RWPE2 (cell line): Measurements from ENCODE around the gene CMPK2.

ENCODE experiments used
- ATAC-seq: fragments of 200-7000 bp; cut with Tn5 transposase; 3 replicates; pipeline ENCODE4 v1.9.1; 2021; ENCODE audit warnings: low read depth
- DNase-seq: peaks from one replicate; pipeline ENCODE4 v3.0.0-alpha.2; 2020; ENCODE audit warnings: low spot score
- H3K27ac ChIP-seq: fragments of 450-650 bp; 2 replicates; pipeline ENCODE4 v1.5.1; 2017; ENCODE audit warnings: mild to moderate bottlenecking; ENCODE audit not compliant: poor library complexity, severe bottlenecking
- H3K27me3 ChIP-seq: fragments of 250-450 bp; sonication (Bioruptor Pico); 2 replicates; pipeline ENCODE4 v1.5.1; 2021; ENCODE audit warnings: mild to moderate bottlenecking, moderate library complexity; ENCODE audit not compliant: insufficient read depth, poor library complexity, severe bottlenecking
- H3K36me3 ChIP-seq: fragments of 250-450 bp; sonication (Bioruptor Pico); 2 replicates; pipeline ENCODE4 v1.5.1; 2020; ENCODE audit warnings: low read depth, mild to moderate bottlenecking, moderate library complexity
- H3K4me1 ChIP-seq: fragments of 250-450 bp; sonication (Bioruptor Pico); 2 replicates; pipeline ENCODE4 v1.5.1; 2021; ENCODE audit warnings: mild to moderate bottlenecking, moderate library complexity; ENCODE audit not compliant: insufficient read depth, poor library complexity, severe bottlenecking
- H3K4me3 ChIP-seq: fragments of 250-450 bp; sonication (Bioruptor Pico); 2 replicates; pipeline ENCODE4 v1.5.1; 2021; ENCODE audit warnings: mild to moderate bottlenecking, moderate library complexity; ENCODE audit not compliant: severe bottlenecking
- H3K9me3 ChIP-seq: fragments of 250-450 bp; sonication (Bioruptor Pico); 2 replicates; pipeline ENCODE4 v1.5.1; 2021; ENCODE audit warnings: mild to moderate bottlenecking, moderate library complexity; ENCODE audit not compliant: severe bottlenecking
- TF ChIP-seq, protein P1 (sequence below): fragments of 450-650 bp; IDR thresholded peaks from one replicate; pipeline ENCODE4 v1.5.1; 2017; ENCODE audit warnings: mild to moderate bottlenecking, moderate library complexity; ENCODE audit not compliant: poor library complexity, severe bottlenecking

CMPK2 gene

GRCh38 chr2:6833300-6833604 is 32.5 kb downstream of the CMPK2 start:
- H3K4me1 ChIP-seq, result no peaks in the 10 kb centered on the region
- H3K27ac ChIP-seq, result no peak overlapping the region
- ATAC-seq (no peak), DNase-seq (no peak)
- H3K4me3 ChIP-seq, result no peak overlapping the region
- H3K36me3 ChIP-seq, result no peaks in the 10 kb centered on the region
- H3K27me3 ChIP-seq, result no peaks in the 10 kb centered on the region
- peaks cover 9% of the 10 kb centered on the region for H3K9me3 ChIP-seq
- TF ChIP-seq, protein P1, sequence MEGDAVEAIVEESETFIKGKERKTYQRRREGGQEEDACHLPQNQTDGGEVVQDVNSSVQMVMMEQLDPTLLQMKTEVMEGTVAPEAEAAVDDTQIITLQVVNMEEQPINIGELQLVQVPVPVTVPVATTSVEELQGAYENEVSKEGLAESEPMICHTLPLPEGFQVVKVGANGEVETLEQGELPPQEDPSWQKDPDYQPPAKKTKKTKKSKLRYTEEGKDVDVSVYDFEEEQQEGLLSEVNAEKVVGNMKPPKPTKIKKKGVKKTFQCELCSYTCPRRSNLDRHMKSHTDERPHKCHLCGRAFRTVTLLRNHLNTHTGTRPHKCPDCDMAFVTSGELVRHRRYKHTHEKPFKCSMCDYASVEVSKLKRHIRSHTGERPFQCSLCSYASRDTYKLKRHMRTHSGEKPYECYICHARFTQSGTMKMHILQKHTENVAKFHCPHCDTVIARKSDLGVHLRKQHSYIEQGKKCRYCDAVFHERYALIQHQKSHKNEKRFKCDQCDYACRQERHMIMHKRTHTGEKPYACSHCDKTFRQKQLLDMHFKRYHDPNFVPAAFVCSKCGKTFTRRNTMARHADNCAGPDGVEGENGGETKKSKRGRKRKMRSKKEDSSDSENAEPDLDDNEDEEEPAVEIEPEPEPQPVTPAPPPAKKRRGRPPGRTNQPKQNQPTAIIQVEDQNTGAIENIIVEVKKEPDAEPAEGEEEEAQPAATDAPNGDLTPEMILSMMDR, result no peak

- no peak overlapping the region for H3K27ac ChIP-seq
- H3K9me3 ChIP-seq, result peaks cover 9% of the 10 kb centered on the region
- H3K36me3 ChIP-seq, result no peaks in the 10 kb centered on the region
- ATAC-seq (no peak), DNase-seq (no peak)
- H3K4me1 ChIP-seq, result no peaks in the 10 kb centered on the region
- TF ChIP-seq, protein P1, result no peak
- H3K27me3 ChIP-seq, result no peaks in the 10 kb centered on the region
- H3K4me3 ChIP-seq, result no peak overlapping the region
These were observed 33.0 kb downstream of the CMPK2 start for GRCh38 chr2:6832596-6833299.

DNA sequence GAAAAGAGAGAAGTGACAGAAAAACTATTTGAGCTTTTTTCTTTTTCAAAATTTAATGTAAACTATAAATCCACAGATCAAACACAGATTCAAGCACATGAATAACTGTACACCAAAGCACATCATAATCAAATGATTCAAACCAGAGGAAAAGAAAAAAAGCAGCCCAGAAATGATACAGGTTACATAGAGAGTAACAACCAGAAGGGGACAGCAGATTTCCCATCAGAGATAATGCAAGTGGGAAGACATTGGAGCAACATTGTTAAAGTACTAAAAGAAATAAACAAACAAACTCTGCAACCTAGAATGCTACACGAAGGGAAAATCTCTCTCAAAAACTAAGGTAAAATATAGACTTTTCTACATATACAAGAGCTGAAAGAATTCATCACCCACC is 34.5 kb downstream of the CMPK2 start:
- H3K27ac ChIP-seq, result no peak overlapping the region
- no peaks in the 10 kb centered on the region for H3K4me1 ChIP-seq
- no peak overlapping the region for H3K4me3 ChIP-seq
- DNase-seq, result no peak
- H3K27me3 ChIP-seq, result no peaks in the 10 kb centered on the region
- TF ChIP-seq, protein P1, result no peak
- peaks cover 7% of the 10 kb centered on the region for H3K9me3 ChIP-seq
- ATAC-seq, result no peak
- H3K36me3 ChIP-seq, result no peaks in the 10 kb centered on the region

DNA sequence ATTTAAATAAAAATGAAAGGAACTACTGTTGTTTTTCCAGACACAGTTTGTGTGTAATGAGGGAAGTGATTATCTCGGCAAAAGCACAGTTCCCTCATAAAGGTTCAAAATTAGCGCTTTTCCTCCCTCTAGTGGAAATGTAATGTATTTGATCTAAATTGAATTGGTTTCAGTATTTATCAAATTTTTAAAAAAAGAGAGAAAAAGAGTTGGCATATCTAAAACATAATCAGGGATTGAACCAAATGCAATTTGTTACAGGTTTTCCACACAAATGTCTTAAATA is 37.5 kb downstream of the CMPK2 start:
- H3K4me3 ChIP-seq, result no peak overlapping the region
- no peaks in the 10 kb centered on the region for H3K4me1 ChIP-seq
- no peaks in the 10 kb centered on the region for H3K27me3 ChIP-seq
- no peak overlapping the region for H3K27ac ChIP-seq
- H3K36me3 ChIP-seq, result no peaks in the 10 kb centered on the region
- DNase-seq, result no peak
- TF ChIP-seq, protein P1, result peak; percentile 56
- no peaks in the 10 kb centered on the region for H3K9me3 ChIP-seq
- ATAC-seq, result no peak

- no peak for ATAC-seq
- Histone ChIP-seq H3K4me1 (no peaks in the 10 kb centered on the region), H3K27me3 (no peaks in the 10 kb centered on the region), H3K27ac (no peak overlapping the region), H3K9me3 (no peaks in the 10 kb centered on the region), H3K36me3 (no peaks in the 10 kb centered on the region), H3K4me3 (no peak overlapping the region)
- TF ChIP-seq, protein P1, result no peak
- DNase-seq, result no peak
These were observed 38.0 kb downstream of the CMPK2 start for GRCh38 chr2:6827566-6828298.
